Transverse colon (tissue), 4 donors: Measurements from ENCODE around the gene MPND. TPM values are rescaled to one million over a fixed set of nuclear protein-coding genes. Genes with fewer than 3 reads are reported as not detected.

Experiments
- DNase-seq: peaks from one replicate; pipeline ENCODE4 v3.0.0-alpha.2; 2019
- H3K27ac ChIP-seq, 4 donors: fragments of 200-600 bp; sonication (generic); 2 replicates each; pipeline ENCODE4 v1.5.1; 2016 to 2018; ENCODE audit warnings: inconsistent platforms in 4 of 4
- H3K27me3 ChIP-seq: fragments of 200-600 bp; sonication (generic); 2 replicates; pipeline ENCODE4 v1.5.1; 2017; ENCODE audit warnings: inconsistent platforms
- H3K36me3 ChIP-seq, 4 donors: fragments of 200-600 bp; sonication (generic); 2 replicates each; pipeline ENCODE4 v1.5.1; 2017 to 2019; ENCODE audit warnings: inconsistent platforms in 4 of 4
- H3K4me1 ChIP-seq, 4 donors: fragments of 200-600 bp; sonication (generic); 2 replicates each; pipeline ENCODE4 v1.5.1; 2017 to 2020; ENCODE audit warnings: inconsistent platforms in 4 of 4
- H3K4me3 ChIP-seq, 4 donors: fragments of 200-600 bp; sonication (generic); 1 replicate in 1 of 4; 2 replicates in 3 of 4; pipeline versions ENCODE4 v1.5.1 to v1.6.1; 2017 to 2019; ENCODE audit warnings: inconsistent platforms in 4 of 4
- H3K9me3 ChIP-seq, 2 donors: fragments of 200-600 bp; sonication (generic); 2 replicates each; pipeline ENCODE4 v1.5.1; 2017 to 2019; ENCODE audit warnings: inconsistent platforms in 2 of 2
- CTCF ChIP-seq, 5 experiments: fragments of 200-600 bp in 3 of 5; fragments of 450-650 bp in 2 of 5; sonication (generic) in 3 of 5; IDR thresholded peaks; 1 replicate in 2 of 5; 2 replicates in 3 of 5; pipeline ENCODE4 v1.5.1; 2016 to 2017; ENCODE audit warnings: antibody characterized with exemption in 5 of 5, inconsistent platforms in 3 of 5, mild to moderate bottlenecking in 2 of 5, moderate library complexity in 1 of 5
- EP300 ChIP-seq: sonication (generic); formaldehyde crosslinking; IDR thresholded peaks from one replicate; pipeline ENCODE4 v1.6.1; 2017; ENCODE audit warnings: antibody characterized with exemption, low read depth
- POLR2A ChIP-seq: fragments of 450-650 bp; IDR thresholded peaks from one replicate; pipeline ENCODE4 v1.6.1; 2016; ENCODE audit warnings: antibody characterized with exemption, mild to moderate bottlenecking, moderate library complexity
- POLR2AphosphoS5 ChIP-seq, 3 donors: sonication (generic); formaldehyde crosslinking; IDR thresholded peaks; one replicate each; pipeline ENCODE4 v1.6.1; 2016; ENCODE audit warnings: antibody characterized with exemption in 3 of 3
- WGBS, 2 donors: methylation state at CpG; one replicate each; pipeline ENCODE4 v1.1.5; 2018; ENCODE audit warnings: low coverage in 1 of 2; 5-methylcytosine and 5-hydroxymethylcytosine counted together
- in situ Hi-C, 4 donors: fragments of 200-750 bp; cut with MboI; loops; one replicate each; pipeline versions ENCODE4 v1.15.0 to v1.15.1; 2017; ENCODE audit warnings: low sequenced_read_pairs in 3 of 4, low pct_ligation_motif_present in 1 of 4, low pct_unique_long_range_greater_than_20kb in 1 of 4
- intact Hi-C: fragments of 100-400 bp; cut with DNase I; formaldehyde crosslinking; loops from one replicate; pipeline ENCODE4 v1.15.1; 2023; ENCODE audit warnings: low total_unique reads
- total RNA-seq, 4 donors: library from RNA; depleted of rRNA; stranded (reverse); fragments of >200 nt; gene quantifications; one replicate each; pipeline ENCODE4 v1.1.0, GENCODE V29; 2016

The MPND gene
- total RNA-seq, 4 donors from 2014 or later, result 16.5 to 96.5 (median 33.7) TPM

GRCh38 chr19:4363571-4364304 is 20.4 kb downstream of the MPND start:
- H3K27me3 ChIP-seq, result no peaks in the 10 kb centered on the region
- H3K9me3 ChIP-seq, result no peaks in the 10 kb centered on the region
- in situ Hi-C loops, result loop anchor here in 1 of 4 donors (25.0 kb wide), 1 partner anchor 101 kb away; no protein-coding TSS in a partner anchor
- no peak overlapping the region for H3K27ac ChIP-seq
- peaks cover 0 to 3% (median 0%) of the 10 kb centered on the region in 4 donors for H3K36me3 ChIP-seq
- DNase-seq, result no peak
- 89% methylated on average over 26 of the region's 26 CpGs; no CpG with 5 or more reads in 1 of the 2 donors for WGBS, 2 donors
- H3K4me3 ChIP-seq, result no peak overlapping the region
- H3K4me1 ChIP-seq, result peaks cover 8 to 16% (median 10%) of the 10 kb centered on the region in 4 donors
- TF ChIP-seq POLR2AphosphoS5 (IDR thresholded peaks at IDR 0.05) (no peak), POLR2A (no peak), EP300 (no peak), CTCF (IDR thresholded peaks at IDR 0.05) (no peak)
- intact Hi-C loops, result no loop called here

GRCh38 chr19:4365341-4365740 is 22.0 kb downstream of the MPND start:
- WGBS, 2 donors, result 90% methylated on average over 16 of the region's 16 CpGs; no CpG with 5 or more reads in 1 of the 2 donors
- Histone ChIP-seq H3K27me3 (no peaks in the 10 kb centered on the region), H3K4me1 (peaks cover 23 to 32% (median 25%) of the 10 kb centered on the region in 4 donors), H3K27ac (no peak overlapping the region), H3K4me3 (no peak overlapping the region), H3K36me3 (peaks cover 0 to 3% (median 0%) of the 10 kb centered on the region in 4 donors), H3K9me3 (no peaks in the 10 kb centered on the region)
- no peak for DNase-seq
- in situ Hi-C loops (loop anchor here in 1 of 4 donors (25.0 kb wide), 1 partner anchor 103 kb away; no protein-coding TSS in a partner anchor), intact Hi-C loops (no loop called here)
- TF ChIP-seq EP300, result no peak
- TF ChIP-seq POLR2AphosphoS5 (IDR thresholded peaks at IDR 0.05), result no peak
- TF ChIP-seq CTCF (IDR thresholded peaks at IDR 0.05), result no peak
- TF ChIP-seq POLR2A, result no peak

GRCh38 chr19:4365791-4366665 is 22.7 kb downstream of the MPND start:
- 91% methylated on average over 17 of the region's 19 CpGs; no CpG with 5 or more reads in 1 of the 2 donors for WGBS, 2 donors
- TF ChIP-seq EP300 (no peak), POLR2AphosphoS5 (IDR thresholded peaks at IDR 0.05) (no peak), POLR2A (no peak), CTCF (IDR thresholded peaks at IDR 0.05) (no peak)
- H3K27me3 ChIP-seq, result no peaks in the 10 kb centered on the region
- H3K36me3 ChIP-seq, result peaks cover 0 to 3% (median 0%) of the 10 kb centered on the region in 4 donors
- H3K9me3 ChIP-seq, result no peaks in the 10 kb centered on the region
- H3K4me3 ChIP-seq, result no peak overlapping the region
- intact Hi-C loops (no loop called here), in situ Hi-C loops (loop anchor here in 1 of 4 donors (25.0 kb wide), 1 partner anchor 104 kb away; no protein-coding TSS in a partner anchor)
- DNase-seq, result no peak
- no peak overlapping the region for H3K27ac ChIP-seq
- peaks cover 24 to 37% (median 28%) of the 10 kb centered on the region in 4 donors for H3K4me1 ChIP-seq
